Brain microvascular endothelial cell (primary cell): ENCODE data around the gene HOXB5.

Experiments
- DNase-seq: peaks from one replicate; pipeline ENCODE4 v3.0.0-alpha.2; 2020
- H3K27ac ChIP-seq: fragments of 250-450 bp; sonication (Bioruptor Pico); 2 replicates; pipeline ENCODE4 v1.5.1; 2020; ENCODE audit warnings: mild to moderate bottlenecking, moderate library complexity
- H3K27me3 ChIP-seq: fragments of 250-450 bp; sonication (Bioruptor Pico); replicated peaks from 2 replicates; pipeline ENCODE4 v1.5.1; 2020; ENCODE audit warnings: mild to moderate bottlenecking
- H3K36me3 ChIP-seq: fragments of 250-450 bp; sonication (Bioruptor Pico); replicated peaks from 2 replicates; pipeline ENCODE4 v1.5.1; 2020; ENCODE audit warnings: mild to moderate bottlenecking
- H3K4me3 ChIP-seq: 2 replicates; pipeline ENCODE4 v1.5.1; 2011; ENCODE audit warnings: low read depth, mild to moderate bottlenecking, control low read depth, low read length, moderate library complexity
- in situ Hi-C: cut with HindIII; loops from 2 replicates; pipeline ENCODE4 v1.10.0; 2017; ENCODE audit warnings: low sequenced_read_pairs, low pct_ligation_motif_present
- TF ChIP-seq, protein P1 (sequence below): IDR thresholded peaks from 2 replicates; pipeline ENCODE4 v1.5.1; 2011; ENCODE audit warnings: low read depth, mild to moderate bottlenecking, moderate library complexity, low read length, control low read depth, inconsistent platforms; ENCODE audit errors: missing control alignments

Gene HOXB5

GRCh38 chr17:48639982-48640857 lies 46.6 kb upstream of the HOXB5 start:
- DNase-seq, result no peak
- Histone ChIP-seq H3K27me3 (peaks cover 99% of the 10 kb centered on the region), H3K36me3 (no peaks in the 10 kb centered on the region), H3K4me3 (no peak overlapping the region), H3K27ac (no peak overlapping the region)
- in situ Hi-C loops, result no loop called here
- TF ChIP-seq, protein P1, sequence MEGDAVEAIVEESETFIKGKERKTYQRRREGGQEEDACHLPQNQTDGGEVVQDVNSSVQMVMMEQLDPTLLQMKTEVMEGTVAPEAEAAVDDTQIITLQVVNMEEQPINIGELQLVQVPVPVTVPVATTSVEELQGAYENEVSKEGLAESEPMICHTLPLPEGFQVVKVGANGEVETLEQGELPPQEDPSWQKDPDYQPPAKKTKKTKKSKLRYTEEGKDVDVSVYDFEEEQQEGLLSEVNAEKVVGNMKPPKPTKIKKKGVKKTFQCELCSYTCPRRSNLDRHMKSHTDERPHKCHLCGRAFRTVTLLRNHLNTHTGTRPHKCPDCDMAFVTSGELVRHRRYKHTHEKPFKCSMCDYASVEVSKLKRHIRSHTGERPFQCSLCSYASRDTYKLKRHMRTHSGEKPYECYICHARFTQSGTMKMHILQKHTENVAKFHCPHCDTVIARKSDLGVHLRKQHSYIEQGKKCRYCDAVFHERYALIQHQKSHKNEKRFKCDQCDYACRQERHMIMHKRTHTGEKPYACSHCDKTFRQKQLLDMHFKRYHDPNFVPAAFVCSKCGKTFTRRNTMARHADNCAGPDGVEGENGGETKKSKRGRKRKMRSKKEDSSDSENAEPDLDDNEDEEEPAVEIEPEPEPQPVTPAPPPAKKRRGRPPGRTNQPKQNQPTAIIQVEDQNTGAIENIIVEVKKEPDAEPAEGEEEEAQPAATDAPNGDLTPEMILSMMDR, result no peak

- H3K27me3 ChIP-seq, result peaks cover 99% of the 10 kb centered on the region
- no peak overlapping the region for H3K4me3 ChIP-seq
- H3K36me3 ChIP-seq, result no peaks in the 10 kb centered on the region
- no peak for DNase-seq
- TF ChIP-seq, protein P1, result no peak
- in situ Hi-C loops, result no loop called here
- no peak overlapping the region for H3K27ac ChIP-seq
Observed at GRCh38 chr17:48639136-48639535, 45.6 kb upstream of the HOXB5 start.

GRCh38 chr17:48637323-48638260 lies 44.0 kb upstream of the HOXB5 start:
- no peaks in the 10 kb centered on the region for H3K36me3 ChIP-seq
- no peak for DNase-seq
- in situ Hi-C loops, result no loop called here
- TF ChIP-seq, protein P1, result no peak
- no peak overlapping the region for H3K27ac ChIP-seq
- H3K4me3 ChIP-seq, result no peak overlapping the region
- H3K27me3 ChIP-seq, result peaks cover 99% of the 10 kb centered on the region

GRCh38 chr17:48636177-48637018 lies 42.8 kb upstream of the HOXB5 start:
- H3K4me3 ChIP-seq, result no peak overlapping the region
- no peak for DNase-seq
- TF ChIP-seq, protein P1, result peak; percentile 67
- H3K36me3 ChIP-seq, result no peaks in the 10 kb centered on the region
- no peak overlapping the region for H3K27ac ChIP-seq
- peaks cover 99% of the 10 kb centered on the region for H3K27me3 ChIP-seq
- in situ Hi-C loops, result no loop called here

GRCh38 chr17:48634493-48635208 lies 41.1 kb upstream of the HOXB5 start:
- Histone ChIP-seq H3K27ac (no peak overlapping the region), H3K4me3 (no peak overlapping the region), H3K36me3 (no peaks in the 10 kb centered on the region), H3K27me3 (peaks cover 99% of the 10 kb centered on the region)
- in situ Hi-C loops, result no loop called here
- TF ChIP-seq, protein P1, result no peak
- DNase-seq, result no peak
